Measurements from ENCODE around the gene MRPL23. TPM values are rescaled to one million over a fixed set of nuclear protein-coding genes. Genes with fewer than 3 reads are reported as not detected.

MRPL23 gene
- total RNA-seq, 2 donors from 2014 or later = 81.3 to 89.7 TPM

DNA sequence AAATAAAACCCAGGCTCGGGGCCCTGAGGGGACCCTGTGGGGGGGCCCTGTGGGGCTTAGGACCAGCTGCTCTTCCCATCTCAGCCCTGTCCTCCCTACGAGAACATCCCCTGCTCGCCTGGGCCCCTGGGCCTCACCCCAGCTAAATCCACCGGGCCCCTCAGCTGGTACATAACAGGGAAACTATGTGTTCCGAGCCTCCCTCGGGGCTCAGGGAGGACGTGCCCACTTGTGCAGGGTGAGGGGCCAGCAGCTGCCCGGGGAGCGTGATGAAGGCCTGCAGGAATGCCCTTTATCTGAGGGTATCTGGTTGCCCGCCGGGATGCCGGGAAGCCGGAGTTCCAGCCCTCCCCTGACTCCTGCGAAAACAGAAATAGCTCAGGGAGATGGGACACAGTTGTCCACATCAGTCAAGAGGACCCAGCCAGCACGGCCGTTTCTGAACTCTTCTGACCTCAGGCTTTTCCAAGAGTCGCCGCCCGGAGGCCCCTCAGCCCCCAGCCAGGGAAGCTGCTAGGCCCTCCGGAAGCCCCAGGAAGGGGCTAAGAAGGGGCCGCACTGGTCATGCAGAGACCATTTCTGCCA lies 20.6 kb downstream of the MRPL23 start:
- H3K9me3 Mint-ChIP-seq = no peaks in the 10 kb centered on the region
- DNase-seq (ENCODE audit: low spot score) (no peak), ATAC-seq (no peak)
- H3K27me3 Mint-ChIP-seq = no peaks in the 10 kb centered on the region
- no peaks in the 10 kb centered on the region for H3K4me1 Mint-ChIP-seq (ENCODE audit: low read depth in 2 of 2)
- H3K4me3 Mint-ChIP-seq = no peak overlapping the region
- no peak overlapping the region for H3K27ac Mint-ChIP-seq
- no peaks in the 10 kb centered on the region for H3K36me3 Mint-ChIP-seq

DNA sequence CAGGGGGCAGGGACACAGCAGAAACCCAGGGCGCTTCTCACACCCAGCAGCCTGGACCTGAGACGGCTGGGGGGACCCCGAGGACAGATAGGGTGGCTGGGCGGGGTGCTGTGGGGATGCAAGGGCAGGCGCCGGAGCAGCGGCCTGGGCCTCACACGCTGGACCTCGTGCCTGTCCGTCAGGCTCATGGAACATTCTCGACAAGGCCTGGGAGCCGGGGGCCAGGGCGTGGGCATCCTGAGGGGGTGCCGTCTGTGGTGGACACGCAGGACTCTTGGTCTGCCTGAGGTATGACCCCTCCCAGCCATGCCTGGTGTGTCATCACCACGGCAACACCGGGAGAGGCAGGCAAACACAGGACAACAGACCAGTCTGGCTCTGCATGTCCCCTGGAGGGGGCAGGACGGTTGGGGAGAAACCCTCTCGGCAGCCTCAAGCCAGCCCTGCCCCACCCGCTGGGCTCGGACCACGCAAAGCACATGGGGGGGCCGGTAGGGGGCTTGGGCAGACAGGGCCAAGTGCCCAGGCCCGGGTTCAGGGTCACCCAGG lies 21.4 kb downstream of the MRPL23 start:
- H3K27ac Mint-ChIP-seq = no peak overlapping the region
- H3K4me1 Mint-ChIP-seq (ENCODE audit: low read depth in 2 of 2) = no peaks in the 10 kb centered on the region
- ATAC-seq = no peak

DNA sequence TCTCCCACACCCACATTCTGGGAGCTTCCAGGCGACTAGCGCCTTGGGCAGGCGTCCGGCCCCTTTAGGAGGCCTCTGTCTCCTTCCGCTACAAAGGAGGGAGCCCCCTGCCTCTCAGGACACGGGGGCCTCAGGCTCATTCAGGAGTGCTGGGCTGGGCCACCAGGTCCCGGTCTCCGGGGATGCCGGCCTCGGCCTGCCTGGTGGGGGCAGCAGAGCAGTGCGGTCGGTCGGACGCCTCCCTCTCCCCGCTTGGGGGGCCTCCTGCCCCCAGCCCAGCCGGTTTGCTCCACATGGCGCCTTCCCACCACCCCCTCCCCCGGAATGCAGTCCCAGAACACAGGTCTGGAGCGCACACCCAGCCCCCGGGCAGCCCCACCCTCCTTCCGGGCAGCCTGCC lies 21.9 kb downstream of the MRPL23 start:
- no peak for ATAC-seq
- Mint-ChIP-seq H3K4me3 (no peak overlapping the region), H3K4me1 (ENCODE audit: low read depth in 2 of 2) (no peaks in the 10 kb centered on the region), H3K27ac (no peak overlapping the region), H3K36me3 (no peaks in the 10 kb centered on the region), H3K9me3 (no peaks in the 10 kb centered on the region), H3K27me3 (no peaks in the 10 kb centered on the region)
- no peak for DNase-seq (ENCODE audit: low spot score)

More for the DNA sequence above, 21.4 kb downstream of the MRPL23 start:
- no peaks in the 10 kb centered on the region for H3K36me3 Mint-ChIP-seq
- no peak for DNase-seq (ENCODE audit: low spot score)
- H3K4me3 Mint-ChIP-seq = no peak overlapping the region
- H3K9me3 Mint-ChIP-seq = no peaks in the 10 kb centered on the region
- H3K27me3 Mint-ChIP-seq = no peaks in the 10 kb centered on the region

DNA sequence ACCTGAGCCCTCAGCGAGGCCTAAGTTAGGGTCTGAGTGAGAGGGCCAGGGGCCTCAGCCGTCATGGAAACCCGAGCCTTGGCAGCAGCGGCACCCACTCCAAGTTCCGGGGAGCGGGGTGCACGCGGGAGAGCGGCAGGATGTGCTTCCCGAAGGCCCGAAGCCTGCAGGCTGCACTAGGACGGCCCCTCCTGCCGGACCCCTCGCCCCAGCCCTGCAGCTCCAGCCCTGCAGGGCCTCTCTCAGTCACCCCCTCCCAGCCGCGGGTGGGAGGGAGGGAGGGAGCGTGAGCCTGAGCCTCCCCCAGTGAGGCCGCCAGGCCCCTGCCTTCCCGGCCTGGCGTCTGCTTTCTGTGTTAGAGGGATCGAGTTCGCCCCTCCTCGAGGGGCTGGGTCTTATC lies 22.6 kb downstream of the MRPL23 start:
- H3K36me3 Mint-ChIP-seq = no peaks in the 10 kb centered on the region
- no peaks in the 10 kb centered on the region for H3K9me3 Mint-ChIP-seq
- no peaks in the 10 kb centered on the region for H3K27me3 Mint-ChIP-seq
- no peak overlapping the region for H3K4me3 Mint-ChIP-seq
- ATAC-seq (no peak), DNase-seq (ENCODE audit: low spot score) (no peak)
- no peak overlapping the region for H3K27ac Mint-ChIP-seq
- no peaks in the 10 kb centered on the region for H3K4me1 Mint-ChIP-seq (ENCODE audit: low read depth in 2 of 2)

DNA sequence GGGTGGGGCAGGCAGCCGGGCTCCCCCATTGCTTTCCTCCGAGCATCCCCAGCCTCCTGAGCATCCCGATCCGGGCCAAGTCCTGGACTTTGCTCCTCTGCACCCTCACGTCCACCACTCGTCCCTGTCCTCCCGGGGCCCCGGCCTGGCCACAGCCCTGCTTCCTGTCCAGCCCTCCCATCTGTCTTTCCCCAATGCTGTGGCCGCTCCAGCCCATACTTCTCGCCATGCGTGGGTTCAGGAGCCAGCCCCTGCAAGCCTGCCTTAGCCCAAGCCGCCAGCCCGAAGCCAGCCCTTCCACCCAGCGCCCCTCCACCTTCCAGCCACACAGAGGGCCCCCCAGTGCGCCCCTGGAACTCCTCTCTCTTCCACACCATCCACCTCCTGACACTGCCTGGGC lies 23.8 kb downstream of the MRPL23 start:
- H3K4me1 Mint-ChIP-seq (ENCODE audit: low read depth in 2 of 2) = no peaks in the 10 kb centered on the region
- H3K36me3 Mint-ChIP-seq = no peaks in the 10 kb centered on the region
- H3K4me3 Mint-ChIP-seq = no peak overlapping the region
- H3K27ac Mint-ChIP-seq = no peak overlapping the region
- H3K27me3 Mint-ChIP-seq = no peaks in the 10 kb centered on the region
- DNase-seq (ENCODE audit: low spot score) = peak; percentile 54
- no peaks in the 10 kb centered on the region for H3K9me3 Mint-ChIP-seq
- ATAC-seq = no peak

DNA sequence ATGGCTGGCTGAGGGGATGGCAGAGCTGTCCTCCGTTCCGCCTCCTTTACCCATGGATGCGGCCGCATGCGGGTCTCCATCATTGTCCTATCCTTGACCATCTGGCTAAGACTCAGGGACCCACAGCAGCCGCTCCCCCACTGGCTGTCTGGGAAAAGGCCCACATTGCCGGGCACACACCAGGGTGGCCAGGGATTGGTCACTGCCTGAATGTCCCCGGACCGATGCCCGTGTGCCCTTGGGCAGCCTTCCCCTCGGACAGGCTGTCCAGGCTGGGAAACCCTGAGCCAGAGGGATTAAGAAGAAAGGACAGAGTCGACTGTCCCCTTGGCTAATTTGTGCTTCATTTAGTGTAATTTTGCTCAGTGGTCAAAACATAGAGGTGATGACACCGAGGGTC lies 28.1 kb downstream of the MRPL23 start:
- Mint-ChIP-seq H3K27me3 (no peaks in the 10 kb centered on the region), H3K36me3 (no peaks in the 10 kb centered on the region), H3K27ac (no peak overlapping the region), H3K4me1 (ENCODE audit: low read depth in 2 of 2) (no peaks in the 10 kb centered on the region), H3K4me3 (no peak overlapping the region), H3K9me3 (no peaks in the 10 kb centered on the region)
- DNase-seq (ENCODE audit: low spot score) = no peak
- no peak for ATAC-seq

DNA sequence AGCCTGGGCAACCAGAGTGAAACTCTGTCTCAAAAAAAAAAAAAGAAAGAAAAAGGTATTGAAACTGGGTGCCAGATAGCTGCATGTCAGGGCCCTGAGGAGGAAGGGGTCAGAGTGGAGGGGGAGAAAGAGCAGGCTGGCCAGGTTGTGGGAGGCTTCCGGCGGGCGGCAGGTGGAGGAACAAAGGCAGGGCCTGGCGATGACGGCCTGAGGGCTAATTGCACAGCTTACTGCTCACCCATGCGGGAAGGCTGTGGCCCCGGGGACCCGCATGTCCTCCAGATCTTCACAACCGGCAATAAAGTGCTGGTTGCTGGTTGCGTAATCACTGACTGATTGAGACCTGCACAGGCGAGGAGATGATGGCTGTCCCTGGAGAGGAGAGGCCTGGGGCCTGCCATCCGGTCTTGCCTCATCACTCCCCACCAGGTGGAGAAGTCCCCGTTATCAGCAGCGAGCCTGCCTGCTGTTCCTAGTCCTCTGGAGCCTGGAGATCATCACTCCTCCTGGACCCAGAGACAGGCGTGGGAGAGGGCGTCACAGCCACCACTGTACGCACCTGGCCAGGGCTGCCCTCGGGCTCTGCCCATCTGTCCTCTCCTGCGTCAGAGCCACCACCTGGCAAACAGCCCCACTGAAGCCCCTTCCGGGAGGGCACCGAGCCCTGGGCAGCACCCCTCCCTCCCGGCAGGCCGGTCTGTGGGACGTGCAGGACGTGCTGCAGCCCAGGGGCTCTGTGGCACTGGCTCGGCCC lies 31.8 kb downstream of the MRPL23 start:
- Mint-ChIP-seq H3K27ac (no peak overlapping the region), H3K9me3 (no peaks in the 10 kb centered on the region), H3K36me3 (no peaks in the 10 kb centered on the region), H3K4me1 (ENCODE audit: low read depth in 2 of 2) (no peaks in the 10 kb centered on the region), H3K27me3 (no peaks in the 10 kb centered on the region), H3K4me3 (no peak overlapping the region)
- DNase-seq (ENCODE audit: low spot score) = no peak
- ATAC-seq = no peak

DNA sequence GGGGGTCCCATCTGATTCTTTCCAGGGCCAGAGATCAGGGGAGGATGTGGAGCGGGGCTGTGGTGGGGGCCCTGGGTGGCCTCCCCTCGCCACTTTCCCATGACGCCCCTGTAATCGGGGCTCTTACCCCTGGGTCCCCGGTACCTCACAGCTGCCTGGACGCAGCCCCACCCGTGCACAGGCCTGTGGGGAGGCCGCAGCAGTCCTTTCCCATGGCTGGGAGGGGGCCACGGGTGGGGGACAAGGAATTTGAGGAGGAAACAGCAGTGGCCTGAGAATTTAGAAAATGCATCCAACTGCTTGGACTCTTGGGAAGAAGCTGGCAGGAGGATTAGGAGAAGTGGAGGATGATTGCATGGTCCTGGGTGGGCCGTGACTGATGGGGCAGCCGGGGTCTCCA lies 32.5 kb downstream of the MRPL23 start:
- no peaks in the 10 kb centered on the region for H3K9me3 Mint-ChIP-seq
- no peaks in the 10 kb centered on the region for H3K27me3 Mint-ChIP-seq
- ATAC-seq (no peak), DNase-seq (ENCODE audit: low spot score) (no peak)
- no peaks in the 10 kb centered on the region for H3K4me1 Mint-ChIP-seq (ENCODE audit: low read depth in 2 of 2)
- H3K36me3 Mint-ChIP-seq = no peaks in the 10 kb centered on the region
- no peak overlapping the region for H3K27ac Mint-ChIP-seq
- H3K4me3 Mint-ChIP-seq = no peak overlapping the region

DNA sequence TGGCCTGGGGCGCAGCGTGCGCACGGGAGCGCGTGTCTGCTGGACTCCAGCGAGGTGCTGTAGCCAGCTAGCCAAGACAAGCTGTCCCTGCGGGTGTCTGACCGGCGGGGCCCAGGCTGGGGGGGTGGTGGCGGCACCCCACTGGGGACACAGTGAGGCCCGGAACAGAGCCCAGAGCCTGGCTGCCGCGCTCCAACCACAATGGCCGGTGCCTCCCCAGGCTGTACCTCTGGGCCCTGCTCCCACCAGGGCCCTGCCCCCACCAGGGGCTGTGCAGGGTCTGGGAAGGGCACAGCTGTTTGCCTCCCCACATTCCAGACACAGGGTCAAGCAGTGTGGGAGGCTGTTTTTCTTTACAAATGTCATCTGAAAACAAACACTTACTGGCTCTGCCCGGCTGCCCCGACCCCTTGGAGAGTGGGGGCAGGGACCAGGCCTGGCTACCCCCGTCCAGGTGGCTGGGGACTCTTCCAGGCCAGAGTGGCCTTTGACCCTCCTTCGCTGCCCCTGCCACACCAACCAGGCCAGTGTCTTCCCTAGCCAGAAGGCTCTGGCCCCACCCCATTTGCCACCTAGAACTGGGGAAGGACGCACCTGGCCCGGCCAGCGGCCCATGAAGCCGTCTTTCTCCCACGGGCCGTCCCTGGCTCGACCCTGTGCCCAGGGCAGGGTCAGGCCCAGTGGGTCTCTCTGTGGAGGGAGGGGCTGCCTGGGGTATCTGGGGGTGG lies 35.9 kb downstream of the MRPL23 start:
- no peak for ATAC-seq
- DNase-seq (ENCODE audit: low spot score) = no peak
- Mint-ChIP-seq H3K9me3 (no peaks in the 10 kb centered on the region), H3K27me3 (no peaks in the 10 kb centered on the region), H3K4me3 (no peak overlapping the region), H3K27ac (no peak overlapping the region), H3K4me1 (ENCODE audit: low read depth in 2 of 2) (no peaks in the 10 kb centered on the region), H3K36me3 (no peaks in the 10 kb centered on the region)

DNA sequence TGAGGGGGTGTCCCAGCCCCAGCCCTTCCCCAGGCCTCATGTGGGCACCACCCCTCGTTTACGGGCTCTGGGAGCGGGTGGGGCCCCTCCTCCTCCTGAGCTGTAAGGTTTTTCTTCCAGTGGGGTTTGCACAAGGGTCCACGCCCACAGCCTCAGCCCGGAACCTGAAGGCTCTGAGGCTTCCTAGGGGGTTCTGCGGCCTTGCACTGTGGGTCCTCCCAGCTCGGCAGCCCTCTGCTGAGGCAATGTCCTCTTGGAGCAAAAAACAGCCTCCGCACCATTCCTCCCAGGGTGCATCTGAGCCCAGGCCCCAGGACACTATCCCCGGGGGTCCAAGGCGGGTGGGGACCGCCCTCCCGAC lies 36.4 kb downstream of the MRPL23 start:
- no peak overlapping the region for H3K4me3 Mint-ChIP-seq
- no peak for DNase-seq (ENCODE audit: low spot score)
- H3K27me3 Mint-ChIP-seq = no peaks in the 10 kb centered on the region
- H3K27ac Mint-ChIP-seq = no peak overlapping the region
- H3K36me3 Mint-ChIP-seq = no peaks in the 10 kb centered on the region
- ATAC-seq = no peak
- H3K4me1 Mint-ChIP-seq (ENCODE audit: low read depth in 2 of 2) = no peaks in the 10 kb centered on the region
- no peaks in the 10 kb centered on the region for H3K9me3 Mint-ChIP-seq

DNA sequence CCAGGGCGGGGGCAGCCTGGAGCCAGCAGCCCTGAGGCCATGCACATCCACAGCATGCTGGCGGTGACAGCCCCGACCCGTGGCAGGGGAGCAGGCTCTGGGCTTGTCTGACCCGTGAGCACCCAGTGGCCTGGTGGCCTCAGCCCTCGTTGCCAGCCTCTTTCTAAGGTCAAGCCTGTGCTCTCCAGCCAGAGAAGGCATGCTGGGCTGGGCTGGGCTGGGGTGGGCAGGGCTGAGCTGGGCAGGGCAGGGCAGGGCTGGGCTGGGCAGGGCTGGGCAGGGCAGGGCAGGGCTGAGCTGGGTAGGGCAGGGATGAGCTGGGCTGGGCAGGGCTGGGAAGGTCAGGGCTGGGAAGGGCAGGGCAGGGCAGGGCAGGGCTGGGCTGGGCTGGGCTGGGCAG lies 39.9 kb downstream of the MRPL23 start:
- no peaks in the 10 kb centered on the region for H3K36me3 Mint-ChIP-seq
- ATAC-seq (no peak), DNase-seq (ENCODE audit: low spot score) (no peak)
- no peaks in the 10 kb centered on the region for H3K27me3 Mint-ChIP-seq
- H3K4me3 Mint-ChIP-seq = no peak overlapping the region
- H3K4me1 Mint-ChIP-seq (ENCODE audit: low read depth in 2 of 2) = no peaks in the 10 kb centered on the region
- no peak overlapping the region for H3K27ac Mint-ChIP-seq
- no peaks in the 10 kb centered on the region for H3K9me3 Mint-ChIP-seq

DNA sequence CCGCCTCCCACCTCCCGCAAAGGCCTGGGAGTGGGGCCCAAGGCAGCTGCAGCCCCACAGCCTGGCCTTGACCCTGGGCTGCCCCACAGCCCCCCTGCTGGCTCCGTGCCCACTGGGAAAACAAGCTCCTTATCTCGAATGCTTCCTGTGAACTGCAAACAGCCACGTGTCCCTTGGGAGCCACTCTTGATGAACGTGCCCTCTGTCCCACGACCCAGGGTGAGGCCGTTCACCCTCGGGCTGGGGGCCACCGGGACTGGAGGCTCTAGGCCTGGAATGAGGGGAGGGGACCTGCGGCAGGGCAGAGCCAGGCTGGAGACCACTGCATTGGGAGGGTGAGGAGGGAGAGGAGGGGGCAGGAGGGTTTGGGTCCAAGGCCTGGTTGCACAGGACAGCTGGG lies 41.0 kb downstream of the MRPL23 start:
- DNase-seq (ENCODE audit: low spot score) (no peak), ATAC-seq (no peak)
- Mint-ChIP-seq H3K36me3 (no peaks in the 10 kb centered on the region), H3K9me3 (no peaks in the 10 kb centered on the region), H3K4me3 (no peak overlapping the region), H3K4me1 (ENCODE audit: low read depth in 2 of 2) (no peaks in the 10 kb centered on the region), H3K27me3 (no peaks in the 10 kb centered on the region), H3K27ac (no peak overlapping the region)

DNA sequence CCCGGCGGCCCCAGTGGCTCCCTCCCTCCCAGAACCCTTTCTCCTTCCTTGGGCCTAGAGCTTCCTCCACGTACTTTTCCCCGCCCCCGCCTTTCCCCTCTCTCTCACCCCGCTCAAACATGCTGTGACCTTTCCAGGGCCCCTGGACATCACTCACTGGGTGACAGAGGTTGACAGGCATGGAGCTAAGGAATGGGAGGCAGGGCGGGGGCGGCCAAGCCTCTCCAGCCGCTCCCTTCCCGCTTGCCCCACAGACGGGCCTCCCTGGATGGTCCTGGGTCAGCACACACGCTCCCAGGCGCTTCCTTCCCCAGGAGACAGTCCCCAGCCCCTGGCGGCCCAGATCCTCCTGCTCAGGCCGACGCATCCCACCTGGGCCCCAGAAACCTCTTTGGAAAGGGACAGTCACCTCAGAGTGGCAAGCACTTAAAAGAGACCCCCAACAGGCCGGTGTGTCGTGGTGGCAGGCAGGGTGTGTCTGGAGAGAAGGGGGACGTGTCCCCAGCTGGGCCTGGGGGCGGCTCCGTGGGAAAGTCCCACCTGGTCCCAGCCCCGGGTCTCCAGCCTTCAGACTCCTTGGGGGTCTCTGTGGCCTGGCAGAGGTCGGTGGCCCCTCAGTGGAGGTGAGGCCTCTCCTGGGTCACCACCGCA lies 41.7 kb downstream of the MRPL23 start:
- Mint-ChIP-seq H3K4me3 (no peak overlapping the region), H3K4me1 (ENCODE audit: low read depth in 2 of 2) (no peaks in the 10 kb centered on the region), H3K27ac (no peak overlapping the region), H3K36me3 (no peaks in the 10 kb centered on the region), H3K9me3 (no peaks in the 10 kb centered on the region), H3K27me3 (no peaks in the 10 kb centered on the region)
- DNase-seq (ENCODE audit: low spot score) (no peak), ATAC-seq (no peak)

DNA sequence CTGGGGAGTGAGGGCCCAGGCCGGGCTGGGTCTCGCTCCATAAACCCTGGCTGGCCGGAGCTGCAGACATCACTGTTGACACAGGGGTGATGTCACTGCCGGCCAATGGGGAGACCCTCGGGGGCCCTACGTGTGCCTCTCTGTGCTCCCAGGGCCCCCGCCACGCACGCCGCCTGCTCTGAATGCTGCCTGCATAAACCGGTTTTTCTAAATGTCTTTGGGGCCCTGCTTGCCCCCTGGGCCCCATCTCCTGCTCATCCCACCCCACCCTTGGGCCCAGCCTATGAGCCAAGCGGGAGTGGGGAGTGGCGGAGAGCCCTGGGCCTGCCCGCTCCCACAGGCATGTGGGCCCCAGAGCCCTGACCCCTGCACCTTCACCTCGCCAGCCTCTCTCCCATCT lies 42.8 kb downstream of the MRPL23 start:
- DNase-seq (ENCODE audit: low spot score) = no peak
- Mint-ChIP-seq H3K27ac (no peak overlapping the region), H3K36me3 (no peaks in the 10 kb centered on the region), H3K9me3 (no peaks in the 10 kb centered on the region), H3K27me3 (no peaks in the 10 kb centered on the region), H3K4me1 (ENCODE audit: low read depth in 2 of 2) (no peaks in the 10 kb centered on the region), H3K4me3 (no peak overlapping the region)
- no peak for ATAC-seq

Data from natural killer cell treated with Interleukin-12 subunit alpha and Interleukin-12 subunit beta and Interleukin-15 and Interleukin-18, amount 100 ng/mL, for 72 hours (primary cell).